ENCODE results near the gene SPAG4.

DNA sequence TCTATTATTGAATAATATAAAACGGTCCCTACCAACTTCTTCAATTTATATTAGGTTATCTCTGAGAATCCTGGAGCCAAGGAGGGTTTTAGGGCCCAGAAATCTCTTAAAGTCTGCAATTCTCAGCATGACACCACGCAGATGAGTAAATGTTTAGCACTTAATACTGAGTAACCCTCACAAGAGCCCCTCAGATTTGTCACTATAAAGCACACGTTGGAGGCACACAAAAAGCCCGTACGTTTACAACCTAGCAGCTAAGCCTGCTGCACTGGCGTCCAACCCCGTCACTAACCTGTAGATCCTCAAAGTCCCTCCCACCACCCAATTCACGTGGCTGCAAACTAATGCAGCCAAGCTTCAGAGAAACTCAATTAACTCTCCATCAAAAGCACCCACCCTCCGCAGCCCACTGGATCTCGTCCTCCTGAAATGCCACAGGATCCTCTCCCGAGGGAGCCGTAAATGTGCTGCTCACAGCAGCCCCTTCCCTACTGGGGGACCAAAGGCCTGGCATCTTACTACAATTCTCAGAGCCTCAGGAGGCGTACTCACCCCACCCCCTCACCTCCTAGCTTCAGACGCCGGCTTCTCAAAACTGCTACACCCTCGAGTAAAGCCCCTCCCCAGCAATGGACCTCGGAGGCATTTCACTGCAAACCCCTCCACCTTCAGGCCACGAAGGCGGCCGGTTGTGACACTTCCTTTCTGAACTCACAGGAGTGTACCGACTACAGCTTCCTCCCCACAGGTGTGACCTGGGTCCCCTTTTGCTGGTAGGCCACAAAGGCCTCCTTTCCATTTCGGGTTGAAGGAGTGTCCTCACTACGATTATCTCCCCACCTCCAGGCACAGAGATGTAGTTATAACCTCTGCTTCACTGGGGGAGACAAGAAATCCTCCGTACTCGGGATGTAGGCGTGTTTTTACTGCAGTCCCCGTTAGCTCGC lies 48.2 kb downstream of the SPAG4 start:
- TF ChIP-seq EZH2 (IDR thresholded peaks at IDR 0.05; ENCODE audit: insufficient read depth, low read length) = no peak
- TF ChIP-seq, protein P1, sequence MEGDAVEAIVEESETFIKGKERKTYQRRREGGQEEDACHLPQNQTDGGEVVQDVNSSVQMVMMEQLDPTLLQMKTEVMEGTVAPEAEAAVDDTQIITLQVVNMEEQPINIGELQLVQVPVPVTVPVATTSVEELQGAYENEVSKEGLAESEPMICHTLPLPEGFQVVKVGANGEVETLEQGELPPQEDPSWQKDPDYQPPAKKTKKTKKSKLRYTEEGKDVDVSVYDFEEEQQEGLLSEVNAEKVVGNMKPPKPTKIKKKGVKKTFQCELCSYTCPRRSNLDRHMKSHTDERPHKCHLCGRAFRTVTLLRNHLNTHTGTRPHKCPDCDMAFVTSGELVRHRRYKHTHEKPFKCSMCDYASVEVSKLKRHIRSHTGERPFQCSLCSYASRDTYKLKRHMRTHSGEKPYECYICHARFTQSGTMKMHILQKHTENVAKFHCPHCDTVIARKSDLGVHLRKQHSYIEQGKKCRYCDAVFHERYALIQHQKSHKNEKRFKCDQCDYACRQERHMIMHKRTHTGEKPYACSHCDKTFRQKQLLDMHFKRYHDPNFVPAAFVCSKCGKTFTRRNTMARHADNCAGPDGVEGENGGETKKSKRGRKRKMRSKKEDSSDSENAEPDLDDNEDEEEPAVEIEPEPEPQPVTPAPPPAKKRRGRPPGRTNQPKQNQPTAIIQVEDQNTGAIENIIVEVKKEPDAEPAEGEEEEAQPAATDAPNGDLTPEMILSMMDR (IDR thresholded peaks at IDR 0.05; ENCODE audit: insufficient read depth, low read depth, low read length) = no peak

Measured in astrocyte (in vitro differentiated cells and primary cell).